HCT116 (cell line): ENCODE measurements around the gene RND1.

ENCODE experiments used
- EZH2 ChIP-seq: fragments of 200-600 bp; sonication (generic); IDR thresholded peaks from 2 replicates; pipeline ENCODE4 v1.6.1; 2017; ENCODE audit warnings: antibody characterized with exemption, mixed run types
- TF ChIP-seq, protein P1 (sequence below), 3 experiments: fragments of 200-600 bp in 1 of 3; sonication (generic) in 1 of 3; IDR thresholded peaks in 2 of 3; conservative IDR thresholded peaks in 1 of 3; 2 replicates each; pipeline ENCODE4 v1.5.1; 2012 to 2017; ENCODE audit warnings: low read depth in 2 of 3, low read length in 2 of 3, antibody characterized with exemption in 1 of 3, borderline replicate concordance in 1 of 3, control low read depth in 1 of 3, mild to moderate bottlenecking in 1 of 3, mixed read lengths in 1 of 3, mixed run types in 1 of 3, moderate library complexity in 1 of 3; ENCODE audit not compliant: insufficient read depth in 1 of 3

DNA sequence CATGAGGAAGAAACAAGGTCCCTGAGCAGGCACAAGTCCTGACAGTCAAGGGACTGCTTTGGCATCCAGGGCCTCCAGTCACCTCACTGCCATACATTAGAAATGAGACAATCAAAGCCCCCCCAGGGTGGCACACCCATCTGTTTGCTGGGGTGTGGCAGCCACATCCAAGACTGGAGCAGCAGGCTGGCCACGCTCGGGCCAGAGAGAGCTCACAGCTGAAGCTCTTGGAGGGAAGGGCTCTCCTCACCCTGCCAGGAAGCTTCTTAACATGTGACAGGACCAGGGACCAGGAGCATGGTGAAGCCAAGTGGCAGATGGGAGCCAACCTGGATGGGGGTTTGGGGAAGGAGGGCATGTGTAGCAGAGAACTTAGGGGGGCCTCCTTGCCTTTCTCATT, 37.4 kb downstream of the RND1 start:
- TF ChIP-seq, protein P1, sequence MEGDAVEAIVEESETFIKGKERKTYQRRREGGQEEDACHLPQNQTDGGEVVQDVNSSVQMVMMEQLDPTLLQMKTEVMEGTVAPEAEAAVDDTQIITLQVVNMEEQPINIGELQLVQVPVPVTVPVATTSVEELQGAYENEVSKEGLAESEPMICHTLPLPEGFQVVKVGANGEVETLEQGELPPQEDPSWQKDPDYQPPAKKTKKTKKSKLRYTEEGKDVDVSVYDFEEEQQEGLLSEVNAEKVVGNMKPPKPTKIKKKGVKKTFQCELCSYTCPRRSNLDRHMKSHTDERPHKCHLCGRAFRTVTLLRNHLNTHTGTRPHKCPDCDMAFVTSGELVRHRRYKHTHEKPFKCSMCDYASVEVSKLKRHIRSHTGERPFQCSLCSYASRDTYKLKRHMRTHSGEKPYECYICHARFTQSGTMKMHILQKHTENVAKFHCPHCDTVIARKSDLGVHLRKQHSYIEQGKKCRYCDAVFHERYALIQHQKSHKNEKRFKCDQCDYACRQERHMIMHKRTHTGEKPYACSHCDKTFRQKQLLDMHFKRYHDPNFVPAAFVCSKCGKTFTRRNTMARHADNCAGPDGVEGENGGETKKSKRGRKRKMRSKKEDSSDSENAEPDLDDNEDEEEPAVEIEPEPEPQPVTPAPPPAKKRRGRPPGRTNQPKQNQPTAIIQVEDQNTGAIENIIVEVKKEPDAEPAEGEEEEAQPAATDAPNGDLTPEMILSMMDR (IDR thresholded peaks at IDR 0.05 in 2 of 3, conservative IDR thresholded peaks at IDR 0.05 in 1 of 3; ENCODE audit: borderline replicate concordance in 1 of 3, insufficient read depth in 1 of 3, low read depth in 2 of 3, low read length in 2 of 3): no peak
- TF ChIP-seq EZH2: no peak
